Naive thymus-derived CD4-positive, alpha-beta T cell (primary cell): ENCODE data around the gene WWOX. TPM values are rescaled to one million over a fixed set of nuclear protein-coding genes. Genes with fewer than 3 reads are reported as not detected.

Experiments used
- ATAC-seq: fragments of 150-1000 bp; cut with Tn5 transposase; 2 replicates; pipeline ENCODE4 v1.10.0; 2021; ENCODE audit warnings: mild to moderate bottlenecking, moderate library complexity
- CTCF ChIA-PET: fragments of 350-600 bp; sonication (Branson Sonifier 250); formaldehyde crosslinking; loops from one replicate; lab custom pipeline; 2021; ENCODE audit warnings: antibody characterized with exemption; lab: Charles Lee
- POLR2A ChIA-PET: fragments of 350-600 bp; sonication (Branson Sonifier 250); formaldehyde crosslinking; loops from one replicate; lab custom pipeline; 2021; ENCODE audit warnings: antibody characterized with exemption, inconsistent platforms; lab: Charles Lee
- DNase-seq, 9 donors: peaks; one replicate each; pipeline versions ENCODE4 v3.0.0 to v3.0.0-alpha.2; 2020 to 2022; ENCODE audit warnings: mixed read lengths in 1 of 9
- H3K27ac ChIP-seq: one replicate; pipeline ENCODE4 v1.7.0; 2013; ENCODE audit warnings: mild to moderate bottlenecking, low read depth, low read length, moderate library complexity
- H3K27me3 ChIP-seq, 2 donors: one replicate each; pipeline ENCODE4 v1.7.0; 2013; ENCODE audit warnings: low read length in 2 of 2, mild to moderate bottlenecking in 2 of 2, moderate library complexity in 2 of 2; ENCODE audit not compliant: control insufficient read depth in 2 of 2, insufficient read depth in 2 of 2
- H3K36me3 ChIP-seq, 3 experiments: 1 replicate in 2 of 3; 2 replicates in 1 of 3; pipeline ENCODE4 v1.7.0; 2013; ENCODE audit warnings: low read length in 3 of 3, mild to moderate bottlenecking in 3 of 3, moderate library complexity in 1 of 3; ENCODE audit not compliant: insufficient read depth in 3 of 3, control insufficient read depth in 2 of 3
- H3K4me1 ChIP-seq, 2 donors: one replicate each; pipeline ENCODE4 v1.7.0; 2013; ENCODE audit warnings: low read length in 2 of 2, mild to moderate bottlenecking in 2 of 2, moderate library complexity in 1 of 2; ENCODE audit not compliant: control insufficient read depth in 2 of 2, insufficient read depth in 2 of 2
- H3K4me3 ChIP-seq: 2 replicates; pipeline ENCODE4 v1.7.0; 2013; ENCODE audit warnings: mild to moderate bottlenecking, low read length
- H3K9me3 ChIP-seq, 3 experiments: 1 replicate in 2 of 3; 2 replicates in 1 of 3; pipeline ENCODE4 v1.7.0; 2013; ENCODE audit warnings: low read length in 3 of 3; ENCODE audit not compliant: control insufficient read depth in 2 of 3
- H3K27ac Mint-ChIP-seq, 9 donors: one replicate each; pipeline ENCODE4 v1.8.0; 2020 to 2022; ENCODE audit warnings: mixed read lengths in 9 of 9, mild to moderate bottlenecking in 8 of 9, moderate library complexity in 5 of 9, inconsistent platforms in 2 of 9
- H3K27me3 Mint-ChIP-seq, 5 donors: one replicate each; pipeline ENCODE4 v1.8.0; 2021 to 2022; ENCODE audit warnings: mixed read lengths in 5 of 5, mild to moderate bottlenecking in 1 of 5
- H3K36me3 Mint-ChIP-seq, 5 donors: one replicate each; pipeline ENCODE4 v1.8.0; 2020 to 2022; ENCODE audit warnings: mixed read lengths in 5 of 5, mild to moderate bottlenecking in 3 of 5, inconsistent platforms in 1 of 5
- H3K4me1 Mint-ChIP-seq, 7 donors: one replicate each; pipeline ENCODE4 v1.8.0; 2020 to 2022; ENCODE audit warnings: mixed read lengths in 7 of 7, mild to moderate bottlenecking in 3 of 7, inconsistent platforms in 1 of 7
- H3K4me3 Mint-ChIP-seq, 10 donors: one replicate each; pipeline ENCODE4 v1.8.0; 2020 to 2022; ENCODE audit warnings: mild to moderate bottlenecking in 10 of 10, mixed read lengths in 10 of 10, moderate library complexity in 6 of 10, inconsistent platforms in 2 of 10
- H3K9me3 Mint-ChIP-seq, 11 donors: one replicate each; pipeline ENCODE4 v1.8.0; 2020 to 2022; ENCODE audit warnings: mixed read lengths in 11 of 11, mild to moderate bottlenecking in 4 of 11, inconsistent platforms in 1 of 11, moderate library complexity in 1 of 11
- intact Hi-C, 2 donors: fragments of 100-400 bp; cut with micrococcal nuclease; formaldehyde crosslinking; loops; one replicate each; pipeline ENCODE4 v1.15.1; 2023
- polyA plus RNA-seq, 2 donors: library from polyadenylated mRNA; unstranded; fragments of 300-500 nt; fragmentation: Illumina TruSeq; gene quantifications; one replicate each; pipeline ENCODE4 v1.2.3, GENCODE V29; 2021
- total RNA-seq, 6 experiments: library from RNA in 5 of 6; stranded (reverse) in 5 of 6; gene quantifications; 1 replicate in 5 of 6; 2 replicates in 1 of 6; pipeline ENCODE4 v1.2.3 and lab custom pipeline; 2021 to 2026

WWOX gene
- total and polyA plus RNA-seq, 7 experiments from 2014 or later: 13.8 to 31.1 (median 20.8) TPM

DNA sequence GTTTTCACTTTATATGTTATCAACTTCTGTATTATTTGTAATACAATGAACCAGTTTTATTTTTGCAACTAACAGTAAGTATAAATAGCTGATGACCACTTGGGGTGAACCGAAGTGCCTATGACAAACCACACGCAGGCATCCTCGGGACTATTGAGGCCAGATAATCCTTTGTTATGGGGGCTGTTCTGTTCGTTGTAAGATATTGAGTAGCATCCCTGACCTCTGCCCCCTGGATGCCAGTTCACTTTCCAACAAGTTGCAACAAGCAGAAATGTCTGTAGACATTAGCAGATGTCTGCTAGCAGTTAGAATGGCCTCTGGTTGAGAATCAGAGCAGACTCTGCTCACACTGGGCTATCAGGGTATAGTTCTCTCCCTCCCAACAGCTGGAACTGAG lies 277.0 kb downstream of the WWOX start:
- H3K27ac ChIP-seq: no peak overlapping the region
- Mint-ChIP-seq H3K36me3 (peaks cover 0 to 26% (median 17%) of the 10 kb centered on the region in 5 donors), H3K27me3 (no peaks in the 10 kb centered on the region), H3K9me3 (peaks cover 0 to 9% (median 0%) of the 10 kb centered on the region in 11 donors), H3K4me1 (peaks cover 0 to 2% (median 0%) of the 10 kb centered on the region in 7 donors), H3K4me3 (no peak overlapping the region), H3K27ac (no peak overlapping the region)
- intact Hi-C loops: no loop called here
- ATAC-seq (no peak), DNase-seq (no peak)
- H3K36me3 ChIP-seq: no peaks in the 10 kb centered on the region
- H3K9me3 ChIP-seq: no peaks in the 10 kb centered on the region
- H3K4me1 ChIP-seq: no peaks in the 10 kb centered on the region
- ChIA-PET CTCF (no interaction called here), POLR2A (no interaction called here)
- no peaks in the 10 kb centered on the region for H3K27me3 ChIP-seq
- H3K4me3 ChIP-seq: no peak overlapping the region

- ChIA-PET POLR2A (no interaction called here), CTCF (no interaction called here)
- Histone ChIP-seq H3K36me3 (no peaks in the 10 kb centered on the region), H3K27me3 (no peaks in the 10 kb centered on the region), H3K4me1 (no peaks in the 10 kb centered on the region), H3K9me3 (no peaks in the 10 kb centered on the region), H3K4me3 (no peak overlapping the region), H3K27ac (no peak overlapping the region)
- H3K4me3 Mint-ChIP-seq: no peak overlapping the region
- intact Hi-C loops: no loop called here
- DNase-seq: no peak
- no peaks in the 10 kb centered on the region for H3K27me3 Mint-ChIP-seq
- peaks cover 0 to 1% (median 0%) of the 10 kb centered on the region in 11 donors for H3K9me3 Mint-ChIP-seq
- no peak overlapping the region for H3K27ac Mint-ChIP-seq
- ATAC-seq: no peak
- H3K36me3 Mint-ChIP-seq: peaks cover 0 to 35% (median 20%) of the 10 kb centered on the region in 5 donors
- H3K4me1 Mint-ChIP-seq: peaks cover 0 to 2% (median 0%) of the 10 kb centered on the region in 7 donors
Measured at GRCh38 chr16:78377312-78377711, 277.9 kb downstream of the WWOX start.

DNA sequence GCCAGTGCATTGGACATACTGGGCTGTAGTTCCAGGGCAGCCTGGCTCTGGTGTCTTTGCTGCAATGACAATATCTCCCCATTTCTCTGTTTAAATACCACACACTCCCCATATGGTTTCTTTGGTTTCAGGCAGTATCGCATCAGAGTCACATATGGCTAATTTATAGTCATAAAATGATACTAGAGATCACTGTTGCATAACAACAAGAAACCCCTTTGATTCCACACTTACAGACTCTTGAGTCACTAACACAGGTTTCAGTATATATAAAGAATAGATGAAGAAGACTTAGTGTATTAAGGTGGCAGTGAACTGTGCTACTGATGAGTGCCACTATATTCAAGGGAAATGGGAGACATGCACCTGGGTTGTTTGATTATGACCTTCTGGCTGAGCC lies 281.6 kb downstream of the WWOX start:
- no peaks in the 10 kb centered on the region for H3K27me3 Mint-ChIP-seq
- intact Hi-C loops: no loop called here
- H3K27me3 ChIP-seq: no peaks in the 10 kb centered on the region
- H3K4me1 ChIP-seq: no peaks in the 10 kb centered on the region
- H3K9me3 ChIP-seq: no peaks in the 10 kb centered on the region
- ATAC-seq (no peak), DNase-seq (no peak)
- peaks cover 0 to 36% (median 16%) of the 10 kb centered on the region in 5 donors for H3K36me3 Mint-ChIP-seq
- peaks cover 0 to 2% (median 0%) of the 10 kb centered on the region in 7 donors for H3K4me1 Mint-ChIP-seq
- ChIA-PET POLR2A (no interaction called here), CTCF (no interaction called here)
- H3K27ac ChIP-seq: no peak overlapping the region
- H3K27ac Mint-ChIP-seq: no peak overlapping the region
- no peak overlapping the region for H3K4me3 Mint-ChIP-seq
- H3K36me3 ChIP-seq: no peaks in the 10 kb centered on the region
- H3K9me3 Mint-ChIP-seq: peaks cover 0 to 1% (median 0%) of the 10 kb centered on the region in 11 donors
- H3K4me3 ChIP-seq: no peak overlapping the region

- DNase-seq (no peak), ATAC-seq (no peak)
- Mint-ChIP-seq H3K4me3 (no peak overlapping the region), H3K27ac (no peak overlapping the region), H3K9me3 (peaks cover 0 to 1% (median 0%) of the 10 kb centered on the region in 11 donors), H3K27me3 (no peaks in the 10 kb centered on the region), H3K4me1 (peaks cover 0 to 2% (median 0%) of the 10 kb centered on the region in 7 donors), H3K36me3 (peaks cover 0 to 51% (median 29%) of the 10 kb centered on the region in 5 donors)
- Histone ChIP-seq H3K4me3 (no peak overlapping the region), H3K36me3 (no peaks in the 10 kb centered on the region), H3K4me1 (no peaks in the 10 kb centered on the region), H3K27me3 (no peaks in the 10 kb centered on the region), H3K27ac (no peak overlapping the region), H3K9me3 (no peaks in the 10 kb centered on the region)
- ChIA-PET CTCF (no interaction called here), POLR2A (no interaction called here)
- intact Hi-C loops: no loop called here
Measured at GRCh38 chr16:78383118-78383517, 283.7 kb downstream of the WWOX start.

DNA sequence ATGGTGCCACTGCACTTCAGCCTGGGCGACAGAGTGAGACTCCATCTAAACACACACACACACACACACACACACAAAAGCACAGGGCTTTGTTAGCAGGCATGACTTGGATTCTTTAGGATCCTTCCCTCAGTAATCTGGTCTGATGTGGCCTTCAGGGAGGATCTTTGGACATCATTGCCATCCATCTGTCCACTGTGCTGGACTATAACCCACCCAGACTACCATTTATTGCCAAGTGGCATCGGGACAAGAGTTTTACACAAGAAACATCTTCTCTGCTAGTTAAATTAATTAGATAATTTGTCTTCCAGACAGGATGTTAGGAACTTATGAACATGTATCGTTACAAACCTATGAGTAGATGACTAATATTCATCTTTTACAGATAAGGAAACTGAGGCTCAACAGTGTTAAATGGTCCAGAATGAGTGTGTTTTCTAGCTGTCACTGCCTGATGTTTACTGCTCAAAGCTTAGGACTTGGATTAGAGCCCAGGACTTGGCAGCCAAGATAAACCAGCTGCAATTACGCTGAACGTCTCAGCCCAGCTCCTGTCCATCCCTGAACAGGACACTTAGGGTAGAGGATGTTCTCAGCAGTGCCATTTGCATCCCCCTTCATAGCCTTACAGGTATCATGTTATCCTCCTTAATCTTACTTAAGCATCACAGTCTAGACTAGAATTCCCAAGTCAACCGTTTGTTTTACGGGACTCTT lies 285.8 kb downstream of the WWOX start:
- ATAC-seq: no peak
- no peaks in the 10 kb centered on the region for H3K27me3 ChIP-seq
- H3K27ac ChIP-seq: no peak overlapping the region
- H3K9me3 ChIP-seq: no peaks in the 10 kb centered on the region
- ChIA-PET POLR2A (no interaction called here), CTCF (no interaction called here)
- H3K4me1 Mint-ChIP-seq: no peaks in the 10 kb centered on the region
- H3K27ac Mint-ChIP-seq: no peak overlapping the region
- H3K4me3 ChIP-seq: no peak overlapping the region
- no peaks in the 10 kb centered on the region for H3K36me3 ChIP-seq
- H3K9me3 Mint-ChIP-seq: peaks cover 0 to 1% (median 0%) of the 10 kb centered on the region in 11 donors
- intact Hi-C loops: no loop called here
- no peaks in the 10 kb centered on the region for H3K4me1 ChIP-seq
- peaks cover 0 to 53% (median 34%) of the 10 kb centered on the region in 5 donors for H3K36me3 Mint-ChIP-seq
- H3K27me3 Mint-ChIP-seq: no peaks in the 10 kb centered on the region
- no peak for DNase-seq
- H3K4me3 Mint-ChIP-seq: no peak overlapping the region

DNA sequence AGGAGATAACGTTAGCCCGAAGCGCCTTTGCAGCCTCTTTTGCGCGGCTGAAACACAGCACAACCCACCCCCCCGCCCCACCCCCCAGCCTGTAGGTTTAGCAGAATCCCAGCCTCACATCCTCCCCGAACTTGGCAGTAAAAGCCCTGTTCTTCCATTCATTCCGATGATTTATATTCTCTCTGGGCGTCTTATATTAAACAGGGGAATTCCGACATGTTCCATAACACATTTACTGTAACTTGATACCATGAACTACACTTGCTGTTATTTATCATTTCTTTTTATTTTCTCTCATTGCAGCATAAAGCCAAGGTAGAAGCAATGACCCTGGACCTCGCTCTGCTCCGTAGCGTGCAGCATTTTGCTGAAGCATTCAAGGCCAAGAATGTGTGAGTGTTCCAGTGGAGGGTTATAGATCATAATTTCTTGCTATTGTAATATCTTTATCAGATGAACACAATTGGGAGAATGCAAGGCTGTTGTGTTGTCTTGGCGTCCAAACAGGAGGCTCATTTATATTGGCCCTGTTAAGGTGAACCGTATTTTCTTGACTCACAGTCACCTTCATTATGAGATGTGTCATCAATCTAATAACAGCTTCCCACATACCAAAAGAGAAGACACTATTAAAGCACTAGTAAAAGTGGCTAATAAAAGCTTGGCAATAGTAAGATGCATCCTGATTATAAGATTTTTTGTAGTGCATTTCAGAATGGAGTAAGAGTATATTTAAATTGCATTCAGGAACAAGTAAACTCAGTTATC lies 287.3 kb downstream of the WWOX start:
- intact Hi-C loops: no loop called here

More for the DNA sequence above, 287.3 kb downstream of the WWOX start:
- Histone ChIP-seq H3K36me3 (no peaks in the 10 kb centered on the region), H3K4me1 (no peaks in the 10 kb centered on the region), H3K4me3 (no peak overlapping the region), H3K9me3 (no peaks in the 10 kb centered on the region), H3K27ac (no peak overlapping the region), H3K27me3 (no peaks in the 10 kb centered on the region)
- DNase-seq (no peak), ATAC-seq (no peak)
- Mint-ChIP-seq H3K36me3 (peaks cover 0 to 51% (median 34%) of the 10 kb centered on the region in 5 donors), H3K4me1 (no peaks in the 10 kb centered on the region), H3K27me3 (no peaks in the 10 kb centered on the region), H3K27ac (no peak overlapping the region), H3K9me3 (peaks cover 0 to under 1% (median 0%) of the 10 kb centered on the region in 11 donors), H3K4me3 (no peak overlapping the region)
- POLR2A ChIA-PET: no interaction called here
- CTCF ChIA-PET: no interaction called here
